ENCODE results near the gene CABCOCO1.
"Not testable (repeated sequence)": the region's sequence is repeated elsewhere in the genome, so short reads cannot be mapped to it uniquely, and the experiment has no call there.

The CABCOCO1 gene

GRCh38 chr10:61712105-61712504, 49.4 kb downstream of the CABCOCO1 start:
- not testable (repeated sequence) for DNase-seq (ENCODE audit: low read depth in 3 of 3)

- DNase-seq (ENCODE audit: low read depth in 3 of 3) = not testable (repeated sequence)
Observed at GRCh38 chr10:61719475-61719874, 56.7 kb downstream of the CABCOCO1 start.

GRCh38 chr10:61719906-61720305, 57.2 kb downstream of the CABCOCO1 start:
- no peak for DNase-seq (ENCODE audit: low read depth in 3 of 3)

GRCh38 chr10:61721431-61721830, 58.7 kb downstream of the CABCOCO1 start:
- no peak for DNase-seq (ENCODE audit: low read depth in 3 of 3)

- not testable (repeated sequence) for DNase-seq (ENCODE audit: low read depth in 3 of 3)
Observed at GRCh38 chr10:61725221-61725620, 62.5 kb downstream of the CABCOCO1 start.

GRCh38 chr10:61729596-61729995, 66.9 kb downstream of the CABCOCO1 start:
- DNase-seq (ENCODE audit: low read depth in 3 of 3) = no peak

GRCh38 chr10:61730671-61731070, 67.9 kb downstream of the CABCOCO1 start:
- no peak for DNase-seq (ENCODE audit: low read depth in 3 of 3)

- no peak for DNase-seq (ENCODE audit: low read depth in 3 of 3)
Observed at GRCh38 chr10:61731638-61732037, 68.9 kb downstream of the CABCOCO1 start.

- no peak for DNase-seq (ENCODE audit: low read depth in 3 of 3)
Observed at GRCh38 chr10:61732629-61733278, 70.0 kb downstream of the CABCOCO1 start.

- DNase-seq (ENCODE audit: low read depth in 3 of 3) = no peak
Observed at GRCh38 chr10:61733358-61733940, 70.7 kb downstream of the CABCOCO1 start.

- no peak for DNase-seq (ENCODE audit: low read depth in 3 of 3)
Observed at GRCh38 chr10:61735882-61736281, 73.2 kb downstream of the CABCOCO1 start.

GRCh38 chr10:61737455-61737854, 74.7 kb downstream of the CABCOCO1 start:
- not testable (repeated sequence) for DNase-seq (ENCODE audit: low read depth in 3 of 3)

- DNase-seq (ENCODE audit: low read depth in 3 of 3) = no peak
Observed at GRCh38 chr10:61742812-61743211, 80.1 kb downstream of the CABCOCO1 start.

- no peak for DNase-seq (ENCODE audit: low read depth in 3 of 3)
Observed at GRCh38 chr10:61744469-61744868, 81.7 kb downstream of the CABCOCO1 start.

GRCh38 chr10:61746377-61746776, 83.6 kb downstream of the CABCOCO1 start:
- no peak for DNase-seq (ENCODE audit: low read depth in 3 of 3)

- DNase-seq (ENCODE audit: low read depth in 3 of 3) = no peak
Observed at GRCh38 chr10:61747307-61747706, 84.6 kb downstream of the CABCOCO1 start.

GRCh38 chr10:61749291-61749690, 86.6 kb downstream of the CABCOCO1 start:
- no peak for DNase-seq (ENCODE audit: low read depth in 3 of 3)

GRCh38 chr10:61750943-61751471, 88.3 kb downstream of the CABCOCO1 start:
- peak; percentile 48 to 59 (median 48) for DNase-seq (ENCODE audit: low read depth in 3 of 3)

- no peak for DNase-seq (ENCODE audit: low read depth in 3 of 3)
Observed at GRCh38 chr10:61751599-61751998, 88.9 kb downstream of the CABCOCO1 start.

- DNase-seq (ENCODE audit: low read depth in 3 of 3) = no peak
Observed at GRCh38 chr10:61752111-61753011, 89.6 kb downstream of the CABCOCO1 start.

- no peak for DNase-seq (ENCODE audit: low read depth in 3 of 3)
Observed at GRCh38 chr10:61753453-61753852, 90.7 kb downstream of the CABCOCO1 start.

Data from stimulated activated CD4-positive, alpha-beta T cell treated with anti-CD3 and anti-CD28 coated beads, TNF-alpha, amount 100 ng/mL, for 48 hours (primary cell).